Mesothelial cell of epicardium (in vitro differentiated cells): ENCODE measurements around the gene LPAR2. TPM values are rescaled to one million over a fixed set of nuclear protein-coding genes. Genes with fewer than 3 reads are reported as not detected.
"Not testable (repeated sequence)": the region's sequence is repeated elsewhere in the genome, so short reads cannot be mapped to it uniquely, and the experiment has no call there.

Experiments used
- DNase-seq, 2 experiments: peaks; one replicate each; pipeline ENCODE4 v3.0.0; 2021; ENCODE audit warnings: low spot score in 2 of 2; ENCODE audit not compliant: unreplicated experiment in 2 of 2
- H3K27ac Mint-ChIP-seq: 2 replicates; pipeline ENCODE4 v1.8.0; 2021; ENCODE audit warnings: mixed read lengths
- H3K27me3 Mint-ChIP-seq: 2 replicates; pipeline ENCODE4 v1.8.0; 2021; ENCODE audit warnings: low read depth, mixed read lengths
- H3K36me3 Mint-ChIP-seq: 2 replicates; pipeline ENCODE4 v1.8.0; 2021; ENCODE audit warnings: mixed read lengths
- H3K4me1 Mint-ChIP-seq: 2 replicates; pipeline ENCODE4 v1.8.0; 2021; ENCODE audit warnings: mixed read lengths
- H3K4me3 Mint-ChIP-seq: 2 replicates; pipeline ENCODE4 v1.8.0; 2021; ENCODE audit warnings: mild to moderate bottlenecking, moderate library complexity, mixed read lengths
- H3K9me3 Mint-ChIP-seq: 2 replicates; pipeline ENCODE4 v1.8.0; 2021; ENCODE audit warnings: mixed read lengths
- total RNA-seq: library from RNA; stranded (reverse); gene quantifications from 3 replicates; pipeline ENCODE4 v1.2.1, GENCODE V29; 2021
- TF ChIP-seq, protein P1 (sequence below): fragments of 200-600 bp; sonication (generic); IDR thresholded peaks from one replicate; pipeline ENCODE4 v1.5.0; 2021; ENCODE audit warnings: antibody characterized with exemption; ENCODE audit not compliant: unreplicated experiment

Gene LPAR2
- total RNA-seq, 1 donor from 2014 or later: 87.1 TPM

DNA sequence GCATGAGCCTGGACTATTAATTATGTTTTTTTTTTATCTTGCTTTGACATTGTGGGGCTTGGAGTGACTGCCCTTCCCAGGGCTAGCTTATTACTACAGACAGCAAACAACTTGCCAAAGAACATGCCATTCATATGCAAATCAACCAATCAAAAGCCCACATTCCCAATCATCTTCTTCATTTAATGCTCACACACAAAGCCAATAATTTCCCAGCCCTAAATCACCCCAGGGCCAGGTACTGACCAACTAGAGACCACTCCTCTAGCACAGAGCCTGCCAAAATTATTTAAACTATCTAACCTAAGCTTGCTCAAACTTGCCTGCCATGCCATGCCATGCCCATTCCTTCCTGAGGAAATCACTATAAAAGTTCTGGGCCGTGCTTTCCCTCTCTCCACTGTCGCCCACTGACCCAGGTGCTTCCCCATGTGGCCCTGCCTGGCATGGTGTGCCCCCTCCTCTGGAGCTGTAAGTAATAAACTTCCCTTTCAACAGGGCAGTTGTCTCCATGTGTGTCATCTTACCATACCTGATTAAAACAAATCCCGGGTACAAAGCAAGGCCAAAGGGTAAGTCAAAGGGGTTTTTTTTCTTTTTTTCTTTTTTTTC, 25.2 kb downstream of the LPAR2 start:
- Mint-ChIP-seq H3K4me1 (peaks cover 1% of the 10 kb centered on the region), H3K27me3 (no peaks in the 10 kb centered on the region), H3K27ac (no peak overlapping the region), H3K9me3 (no peaks in the 10 kb centered on the region), H3K36me3 (peaks cover 3% of the 10 kb centered on the region), H3K4me3 (no peak overlapping the region)
- DNase-seq: no peak
- TF ChIP-seq, protein P1, sequence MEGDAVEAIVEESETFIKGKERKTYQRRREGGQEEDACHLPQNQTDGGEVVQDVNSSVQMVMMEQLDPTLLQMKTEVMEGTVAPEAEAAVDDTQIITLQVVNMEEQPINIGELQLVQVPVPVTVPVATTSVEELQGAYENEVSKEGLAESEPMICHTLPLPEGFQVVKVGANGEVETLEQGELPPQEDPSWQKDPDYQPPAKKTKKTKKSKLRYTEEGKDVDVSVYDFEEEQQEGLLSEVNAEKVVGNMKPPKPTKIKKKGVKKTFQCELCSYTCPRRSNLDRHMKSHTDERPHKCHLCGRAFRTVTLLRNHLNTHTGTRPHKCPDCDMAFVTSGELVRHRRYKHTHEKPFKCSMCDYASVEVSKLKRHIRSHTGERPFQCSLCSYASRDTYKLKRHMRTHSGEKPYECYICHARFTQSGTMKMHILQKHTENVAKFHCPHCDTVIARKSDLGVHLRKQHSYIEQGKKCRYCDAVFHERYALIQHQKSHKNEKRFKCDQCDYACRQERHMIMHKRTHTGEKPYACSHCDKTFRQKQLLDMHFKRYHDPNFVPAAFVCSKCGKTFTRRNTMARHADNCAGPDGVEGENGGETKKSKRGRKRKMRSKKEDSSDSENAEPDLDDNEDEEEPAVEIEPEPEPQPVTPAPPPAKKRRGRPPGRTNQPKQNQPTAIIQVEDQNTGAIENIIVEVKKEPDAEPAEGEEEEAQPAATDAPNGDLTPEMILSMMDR: no peak

DNA sequence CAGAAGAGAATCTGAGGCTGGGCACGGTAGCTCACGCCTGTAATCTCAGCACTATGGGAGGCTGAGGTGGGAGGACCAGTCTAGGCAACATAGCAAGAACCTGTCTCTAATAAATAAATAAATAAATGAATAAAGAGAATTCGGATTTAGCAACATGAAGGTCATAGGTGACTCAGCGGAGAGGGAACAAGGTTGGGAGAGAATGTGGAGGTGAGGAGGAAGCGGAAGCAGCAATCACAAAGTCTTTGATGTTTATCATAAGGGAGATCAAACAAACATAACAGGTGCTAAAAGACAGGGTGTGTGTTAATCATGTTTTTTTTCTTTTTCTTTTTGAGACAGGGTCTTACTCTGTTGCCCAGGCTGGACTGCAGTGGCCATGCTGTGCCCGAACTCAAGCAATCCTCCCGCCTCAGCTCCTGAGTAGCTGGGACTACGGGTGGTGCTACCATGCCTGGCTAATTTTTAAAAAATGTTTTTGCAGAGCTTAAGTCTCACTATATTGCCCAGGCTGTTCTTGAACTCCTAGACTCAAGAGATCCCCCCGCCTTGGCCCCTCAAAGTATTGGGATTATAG, 25.8 kb downstream of the LPAR2 start:
- Mint-ChIP-seq H3K4me3 (no peak overlapping the region), H3K27me3 (no peaks in the 10 kb centered on the region)

DNA sequence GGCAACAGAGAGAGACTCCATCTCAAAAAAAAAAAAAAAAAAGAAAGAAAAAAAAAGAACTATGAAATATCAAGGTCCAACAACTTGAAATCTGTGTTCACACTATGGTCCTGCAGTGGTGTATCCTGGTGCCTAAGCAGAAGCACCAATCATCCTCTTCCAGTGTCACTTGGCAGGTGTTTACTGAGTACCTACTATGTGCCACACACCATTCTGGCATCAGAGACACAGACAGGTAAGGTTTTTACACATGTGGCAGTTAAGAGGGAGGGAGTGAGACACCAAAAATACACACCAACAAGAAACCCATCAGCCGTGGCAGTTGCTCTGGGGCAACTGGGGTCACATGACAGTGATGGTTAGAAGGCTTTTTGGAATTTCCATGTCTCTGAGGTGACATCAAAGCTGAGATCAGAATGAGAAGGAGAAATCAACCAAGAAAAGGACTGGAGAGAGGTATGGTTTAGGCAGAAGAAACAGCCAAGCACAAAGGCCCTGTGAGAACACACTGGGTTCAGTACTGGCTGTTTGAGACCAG, 27.2 kb downstream of the LPAR2 start:
- TF ChIP-seq, protein P1: no peak
- no peaks in the 10 kb centered on the region for H3K9me3 Mint-ChIP-seq
- H3K4me1 Mint-ChIP-seq: peaks cover 1% of the 10 kb centered on the region
- H3K36me3 Mint-ChIP-seq: peaks cover 4% of the 10 kb centered on the region
- H3K27me3 Mint-ChIP-seq: no peaks in the 10 kb centered on the region
- no peak overlapping the region for H3K27ac Mint-ChIP-seq
- no peak overlapping the region for H3K4me3 Mint-ChIP-seq
- DNase-seq: no peak

More for the DNA sequence above, 25.8 kb downstream of the LPAR2 start:
- DNase-seq: no peak
- peaks cover 4% of the 10 kb centered on the region for H3K36me3 Mint-ChIP-seq
- H3K9me3 Mint-ChIP-seq: no peaks in the 10 kb centered on the region
- TF ChIP-seq, protein P1: no peak
- H3K27ac Mint-ChIP-seq: no peak overlapping the region
- peaks cover 1% of the 10 kb centered on the region for H3K4me1 Mint-ChIP-seq

DNA sequence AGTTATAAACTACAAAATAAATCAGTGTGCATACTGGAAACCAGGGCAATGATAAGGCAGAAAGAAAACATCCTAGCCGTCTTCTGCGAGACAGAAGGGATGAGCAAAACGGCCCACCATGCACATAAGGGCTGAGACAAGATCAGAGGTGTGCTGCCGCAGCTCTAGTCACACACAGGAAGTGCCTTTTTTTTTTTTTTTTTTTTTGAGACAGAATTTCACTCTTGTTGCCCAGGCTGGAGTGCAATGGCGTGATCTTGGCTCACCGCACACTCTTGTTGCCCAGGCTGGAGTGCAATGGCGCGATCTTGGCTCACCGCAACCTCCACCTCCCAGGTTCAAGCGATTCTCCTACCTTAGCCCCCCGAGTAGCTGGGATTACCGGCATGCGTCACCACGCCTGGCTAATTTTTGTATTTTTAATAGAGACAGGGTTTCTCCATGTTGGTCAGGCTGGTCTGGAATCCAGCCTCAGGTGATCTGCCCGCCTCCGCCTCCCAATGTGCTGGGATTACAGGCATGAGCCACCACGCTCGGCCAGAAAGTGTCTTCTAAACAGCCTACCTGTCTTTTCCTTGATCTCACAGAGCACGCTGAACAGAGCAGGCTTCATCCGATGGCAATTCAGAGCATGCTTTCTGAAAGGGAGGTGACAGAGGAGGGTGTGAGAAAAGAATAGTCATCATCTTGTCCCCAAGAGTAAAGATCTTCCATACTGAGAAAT, 29.1 kb downstream of the LPAR2 start:
- not testable (repeated sequence) for H3K36me3 Mint-ChIP-seq, H3K4me1 Mint-ChIP-seq, H3K27ac Mint-ChIP-seq, DNase-seq, H3K27me3 Mint-ChIP-seq, H3K9me3 Mint-ChIP-seq, H3K4me3 Mint-ChIP-seq

DNA sequence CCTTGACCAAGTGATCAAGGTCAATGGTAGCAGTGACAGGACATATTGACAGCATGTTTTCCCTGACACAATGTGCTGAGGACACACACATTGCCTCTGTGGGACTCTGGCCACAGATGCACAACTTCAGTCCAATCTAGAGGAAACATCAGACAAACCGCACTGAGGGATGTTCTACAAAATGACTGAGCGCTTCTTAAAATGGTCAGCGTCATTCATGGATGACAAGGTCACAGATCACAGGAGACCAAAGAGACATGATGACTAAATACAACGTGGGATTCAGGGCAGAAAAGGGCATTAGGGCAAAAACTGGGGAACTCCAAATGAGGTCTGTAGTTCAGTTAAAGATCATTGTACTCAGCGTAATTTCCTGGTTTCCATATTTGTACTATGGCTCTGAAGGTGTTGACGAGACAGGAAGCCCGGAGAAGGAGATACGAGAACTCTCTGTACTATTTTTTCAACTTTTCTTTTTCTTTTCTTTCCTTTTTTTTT, 30.2 kb downstream of the LPAR2 start:
- H3K4me1 Mint-ChIP-seq: peaks cover 6% of the 10 kb centered on the region
- H3K27ac Mint-ChIP-seq: no peak overlapping the region
- TF ChIP-seq, protein P1: no peak
- H3K36me3 Mint-ChIP-seq: peaks cover 6% of the 10 kb centered on the region
- no peak overlapping the region for H3K4me3 Mint-ChIP-seq
- H3K9me3 Mint-ChIP-seq: no peaks in the 10 kb centered on the region
- H3K27me3 Mint-ChIP-seq: no peaks in the 10 kb centered on the region
- no peak for DNase-seq
